Chondrocyte (in vitro differentiated cells): ENCODE data around the gene BMP2K. TPM values are rescaled to one million over a fixed set of nuclear protein-coding genes. Genes with fewer than 3 reads are reported as not detected.

Experiments
- DNase-seq: peaks from one replicate; pipeline ENCODE4 v3.0.0; 2021; ENCODE audit warnings: mixed read lengths, low spot score
- H3K27ac Mint-ChIP-seq: one replicate; pipeline ENCODE4 v1.8.0; 2021; ENCODE audit warnings: mild to moderate bottlenecking, moderate library complexity, mixed read lengths; ENCODE audit not compliant: unreplicated experiment
- H3K27me3 Mint-ChIP-seq: 2 replicates; pipeline ENCODE4 v1.8.0; 2021; ENCODE audit warnings: low read depth, mixed read lengths
- H3K36me3 Mint-ChIP-seq: 2 replicates; pipeline ENCODE4 v1.8.0; 2021; ENCODE audit warnings: low read depth, mixed read lengths
- H3K4me1 Mint-ChIP-seq: 2 replicates; pipeline ENCODE4 v1.8.0; 2021; ENCODE audit warnings: low read depth, mild to moderate bottlenecking, mixed read lengths
- H3K4me3 Mint-ChIP-seq: one replicate; pipeline ENCODE4 v1.8.0; 2021; ENCODE audit warnings: mild to moderate bottlenecking, moderate library complexity, mixed read lengths; ENCODE audit not compliant: unreplicated experiment
- H3K9me3 Mint-ChIP-seq: 2 replicates; pipeline ENCODE4 v1.8.0; 2021; ENCODE audit warnings: low read depth, mixed read lengths
- long read RNA-seq: library from polyadenylated mRNA; stranded (forward); transcript quantifications from one replicate; pipeline ENCODE4 v2.0.0, GENCODE V29; 2021
- total RNA-seq: library from RNA; stranded (reverse); gene quantifications from 3 replicates; pipeline ENCODE4 v1.2.1, GENCODE V29; 2021
- TF ChIP-seq, protein P1 (sequence below): fragments of 200-600 bp; sonication (generic); IDR thresholded peaks from 2 replicates; pipeline ENCODE4 v1.5.0; 2021; ENCODE audit warnings: antibody characterized with exemption, mild to moderate bottlenecking, moderate library complexity

BMP2K gene
- total RNA-seq: 18.3 to 21.7 TPM (median 20.8 TPM) in 3 replicates
- long read RNA-seq, transcript BMP2K-201 (16 exons, 3,804 nt): major isoform, 7 of 16 reads
- long read RNA-seq, transcript BMP2K-204 (14 exons, 3,195 nt): major isoform, 7 of 16 reads
- long read RNA-seq, partial matches to known transcripts: 1 of 16 reads
- long read RNA-seq, other reads (novel, unspliced or antisense): 1 of 16 reads

DNA sequence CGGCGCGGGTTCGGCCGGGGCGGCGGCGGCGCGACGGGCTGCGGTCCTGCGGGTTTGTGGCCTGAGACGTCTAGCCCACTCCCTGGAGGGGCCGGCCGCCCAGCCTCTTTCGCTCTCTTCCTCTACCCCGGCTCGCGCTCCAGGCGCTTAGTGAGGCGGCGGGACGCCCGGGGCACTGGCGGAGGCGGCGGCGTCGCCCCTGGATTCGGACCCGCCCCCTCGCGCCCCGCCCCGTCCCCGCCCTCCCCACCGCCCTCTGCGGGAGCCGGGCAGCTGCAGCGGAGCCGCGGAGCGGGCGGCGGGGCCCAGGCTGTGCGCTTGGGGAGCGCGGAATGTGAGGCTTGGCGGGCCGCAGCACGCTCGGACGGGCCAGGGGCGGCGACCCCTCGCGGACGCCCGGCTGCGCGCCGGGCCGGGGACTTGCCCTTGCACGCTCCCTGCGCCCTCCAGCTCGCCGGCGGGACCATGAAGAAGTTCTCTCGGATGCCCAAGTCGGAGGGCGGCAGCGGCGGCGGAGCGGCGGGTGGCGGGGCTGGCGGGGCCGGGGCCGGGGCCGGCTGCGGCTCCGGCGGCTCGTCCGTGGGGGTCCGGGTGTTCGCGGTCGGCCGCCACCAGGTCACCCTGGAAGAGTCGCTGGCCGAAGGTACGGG lies at the start of gene BMP2K:
Gene BMP2K (plus strand): TSS at position 272 of the 650 bp plus-strand sequence. CDS start 194 bp downstream, at position 466.
- Mint-ChIP-seq H3K4me1 (peaks cover 22% of the 10 kb centered on the region), H3K27ac (peak within 1 kb of the TSS; percentile 99), H3K4me3 (peak within 1 kb of the TSS; percentile 94), H3K27me3 (no peaks in the 10 kb centered on the region), H3K9me3 (no peaks in the 10 kb centered on the region), H3K36me3 (no peaks in the 10 kb centered on the region)
- TF ChIP-seq, protein P1, sequence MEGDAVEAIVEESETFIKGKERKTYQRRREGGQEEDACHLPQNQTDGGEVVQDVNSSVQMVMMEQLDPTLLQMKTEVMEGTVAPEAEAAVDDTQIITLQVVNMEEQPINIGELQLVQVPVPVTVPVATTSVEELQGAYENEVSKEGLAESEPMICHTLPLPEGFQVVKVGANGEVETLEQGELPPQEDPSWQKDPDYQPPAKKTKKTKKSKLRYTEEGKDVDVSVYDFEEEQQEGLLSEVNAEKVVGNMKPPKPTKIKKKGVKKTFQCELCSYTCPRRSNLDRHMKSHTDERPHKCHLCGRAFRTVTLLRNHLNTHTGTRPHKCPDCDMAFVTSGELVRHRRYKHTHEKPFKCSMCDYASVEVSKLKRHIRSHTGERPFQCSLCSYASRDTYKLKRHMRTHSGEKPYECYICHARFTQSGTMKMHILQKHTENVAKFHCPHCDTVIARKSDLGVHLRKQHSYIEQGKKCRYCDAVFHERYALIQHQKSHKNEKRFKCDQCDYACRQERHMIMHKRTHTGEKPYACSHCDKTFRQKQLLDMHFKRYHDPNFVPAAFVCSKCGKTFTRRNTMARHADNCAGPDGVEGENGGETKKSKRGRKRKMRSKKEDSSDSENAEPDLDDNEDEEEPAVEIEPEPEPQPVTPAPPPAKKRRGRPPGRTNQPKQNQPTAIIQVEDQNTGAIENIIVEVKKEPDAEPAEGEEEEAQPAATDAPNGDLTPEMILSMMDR: peak; percentile 31
- DNase-seq: no peak

DNA sequence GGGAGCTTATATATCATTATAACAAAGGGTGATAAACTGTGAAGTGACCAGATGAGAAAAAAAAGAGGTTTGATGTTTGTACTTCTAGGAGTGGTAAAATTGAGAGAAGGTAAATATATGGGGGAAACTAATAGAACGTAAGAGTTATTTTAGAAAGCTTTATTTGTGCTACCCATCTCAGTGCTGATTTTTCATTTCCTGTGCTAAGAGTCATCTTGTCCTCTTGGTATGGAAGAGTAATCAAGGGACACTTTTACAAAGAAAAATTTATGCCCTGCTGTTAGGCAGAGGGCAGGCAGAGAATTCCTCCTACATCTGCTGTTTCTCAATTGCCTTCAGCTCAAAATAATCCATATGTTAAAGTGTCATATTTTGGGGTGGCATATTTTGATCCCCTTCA lies 49.6 kb upstream of the BMP2K start:
- Mint-ChIP-seq H3K36me3 (no peaks in the 10 kb centered on the region), H3K4me3 (no peak overlapping the region), H3K27me3 (no peaks in the 10 kb centered on the region), H3K27ac (no peak overlapping the region), H3K9me3 (no peaks in the 10 kb centered on the region), H3K4me1 (no peaks in the 10 kb centered on the region)
- TF ChIP-seq, protein P1: no peak
- no peak for DNase-seq

DNA sequence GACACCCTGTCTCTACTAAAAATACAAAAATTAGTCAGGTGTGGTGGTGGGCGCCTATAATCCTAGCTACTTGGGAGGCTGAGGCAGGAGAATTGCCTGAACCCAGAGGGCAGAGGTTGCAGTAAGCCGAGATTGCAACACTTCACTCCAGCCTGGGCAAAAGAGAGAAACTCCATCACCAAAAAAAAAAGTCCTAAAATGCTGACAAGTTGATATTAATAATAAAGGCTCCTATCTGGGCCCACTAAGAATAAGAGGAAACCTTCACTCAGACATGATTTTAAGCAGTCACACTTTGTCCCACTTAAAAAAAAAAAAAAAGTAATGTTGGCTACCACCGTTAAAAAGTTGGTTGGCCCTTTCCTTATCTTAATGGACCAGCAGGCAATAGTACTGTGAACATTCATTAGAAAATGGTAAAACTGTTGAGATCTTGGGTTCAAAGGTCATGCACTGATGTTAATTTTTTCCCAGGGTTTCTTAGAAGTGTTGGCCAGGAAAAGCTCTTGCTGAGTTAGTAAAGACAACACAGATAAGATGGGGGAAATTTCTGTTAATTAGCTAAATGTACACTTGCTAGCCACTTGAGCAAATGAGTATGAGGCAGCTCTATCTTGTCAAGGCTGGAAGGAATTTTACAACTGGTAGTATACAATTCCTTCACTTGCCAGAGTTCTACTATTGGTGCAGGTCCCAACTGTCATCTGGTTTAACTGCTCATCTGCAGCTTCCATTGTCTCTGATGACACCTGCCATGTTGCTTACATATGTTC lies 43.6 kb upstream of the BMP2K start:
- DNase-seq: no peak
- TF ChIP-seq, protein P1: no peak
- Mint-ChIP-seq H3K4me3 (no peak overlapping the region), H3K27ac (no peak overlapping the region), H3K36me3 (no peaks in the 10 kb centered on the region), H3K4me1 (peaks cover 13% of the 10 kb centered on the region), H3K27me3 (no peaks in the 10 kb centered on the region), H3K9me3 (no peaks in the 10 kb centered on the region)

- Mint-ChIP-seq H3K27me3 (no peaks in the 10 kb centered on the region), H3K4me3 (no peak overlapping the region), H3K27ac (peak overlapping the region; percentile 77), H3K36me3 (no peaks in the 10 kb centered on the region), H3K4me1 (peaks cover 13% of the 10 kb centered on the region), H3K9me3 (no peaks in the 10 kb centered on the region)
- DNase-seq: no peak
- TF ChIP-seq, protein P1: no peak
Measured at GRCh38 chr4:78734441-78735162, 41.5 kb upstream of the BMP2K start.

GRCh38 chr4:78735697-78736096 lies 40.5 kb upstream of the BMP2K start:
- no peaks in the 10 kb centered on the region for H3K36me3 Mint-ChIP-seq
- H3K4me3 Mint-ChIP-seq: no peak overlapping the region
- H3K27me3 Mint-ChIP-seq: no peaks in the 10 kb centered on the region
- no peak for DNase-seq
- H3K4me1 Mint-ChIP-seq: peaks cover 13% of the 10 kb centered on the region
- no peak overlapping the region for H3K27ac Mint-ChIP-seq
- H3K9me3 Mint-ChIP-seq: no peaks in the 10 kb centered on the region
- TF ChIP-seq, protein P1: no peak
